IPS-20b (cell line): ENCODE data around the gene DBET.
"Not testable (repeated sequence)": the region's sequence is repeated elsewhere in the genome, so short reads cannot be mapped to it uniquely, and the experiment has no call there.

Source experiments
- H3K27ac ChIP-seq: one replicate; pipeline ENCODE4 v1.5.1; 2013; ENCODE audit warnings: low read length
- H3K27me3 ChIP-seq: 2 replicates; pipeline ENCODE4 v1.6.1; 2013; ENCODE audit warnings: mild to moderate bottlenecking, low read length, inconsistent platforms; ENCODE audit not compliant: insufficient read depth
- H3K36me3 ChIP-seq: 2 replicates; pipeline ENCODE4 v1.6.1; 2013; ENCODE audit warnings: low read depth, mild to moderate bottlenecking, inconsistent platforms, low read length, moderate library complexity; ENCODE audit not compliant: insufficient read depth
- H3K4me1 ChIP-seq: 2 replicates; pipeline ENCODE4 v1.6.1; 2013; ENCODE audit warnings: mild to moderate bottlenecking, control low read depth, inconsistent platforms, low read length, moderate library complexity; ENCODE audit not compliant: insufficient read depth
- H3K4me3 ChIP-seq: 2 replicates; pipeline ENCODE4 v1.5.1; 2013; ENCODE audit warnings: mild to moderate bottlenecking, low read length, inconsistent platforms
- H3K9ac ChIP-seq: 2 replicates; pipeline ENCODE4 v1.6.1; 2013; ENCODE audit warnings: low read depth, mild to moderate bottlenecking, inconsistent platforms, low read length, moderate library complexity
- H3K9me3 ChIP-seq: 2 replicates; pipeline ENCODE4 v1.6.1; 2013; ENCODE audit warnings: mild to moderate bottlenecking, low read depth, low read length, inconsistent platforms; ENCODE audit not compliant: insufficient read depth

DBET gene

GRCh38 chr4:190112879-190113278 is 48.6 kb downstream of the DBET start:
- H3K27me3 ChIP-seq, H3K4me3 ChIP-seq, H3K4me1 ChIP-seq, H3K9ac ChIP-seq, H3K36me3 ChIP-seq, H3K27ac ChIP-seq: not testable (repeated sequence)
- peaks cover 56% of the 10 kb centered on the region for H3K9me3 ChIP-seq

GRCh38 chr4:190114991-190115390 is 50.7 kb downstream of the DBET start:
- not testable (repeated sequence) for H3K4me1 ChIP-seq, H3K9ac ChIP-seq, H3K27me3 ChIP-seq, H3K4me3 ChIP-seq, H3K27ac ChIP-seq, H3K36me3 ChIP-seq
- H3K9me3 ChIP-seq: peaks cover 44% of the 10 kb centered on the region
